ENCODE results near the gene NTRK2.

Gene NTRK2

GRCh38 chr9:84791643-84792042, 122.1 kb downstream of the NTRK2 start:
- Histone ChIP-seq H3K9me2 (ENCODE audit: low read depth, low read length) (no peaks in the 10 kb centered on the region), H3K9ac (ENCODE audit: low read length) (no peak overlapping the region), H3K4me3 (ENCODE audit: low read depth, low read length, poor library complexity, severe bottlenecking) (no peak overlapping the region), H3K36me3 (ENCODE audit: insufficient read depth, low read length) (no peaks in the 10 kb centered on the region), H3K79me2 (ENCODE audit: insufficient read depth, low read length) (no peaks in the 10 kb centered on the region), H3K9me3 (ENCODE audit: low read length) (no peaks in the 10 kb centered on the region), H3K27ac (ENCODE audit: low read depth, low read length, poor library complexity, severe bottlenecking) (no peak overlapping the region), H2AFZ (ENCODE audit: low read length) (no peak overlapping the region), H3K27me3 (ENCODE audit: insufficient read depth, low read length) (no peaks in the 10 kb centered on the region), H3F3A (ENCODE audit: insufficient read depth, low read length) (no peaks in the 10 kb centered on the region), H4K20me1 (ENCODE audit: insufficient read depth, low read length) (no peaks in the 10 kb centered on the region), H3K4me1 (ENCODE audit: insufficient read depth, low read length, severe bottlenecking) (no peaks in the 10 kb centered on the region), H3K4me2 (ENCODE audit: low read length) (no peak overlapping the region)
- TF ChIP-seq EZH2 (IDR thresholded peaks at IDR 0.05; ENCODE audit: borderline replicate concordance, low read length) (no peak), CTCF (IDR thresholded peaks at IDR 0.05; ENCODE audit: low read length) (no peak)

DNA sequence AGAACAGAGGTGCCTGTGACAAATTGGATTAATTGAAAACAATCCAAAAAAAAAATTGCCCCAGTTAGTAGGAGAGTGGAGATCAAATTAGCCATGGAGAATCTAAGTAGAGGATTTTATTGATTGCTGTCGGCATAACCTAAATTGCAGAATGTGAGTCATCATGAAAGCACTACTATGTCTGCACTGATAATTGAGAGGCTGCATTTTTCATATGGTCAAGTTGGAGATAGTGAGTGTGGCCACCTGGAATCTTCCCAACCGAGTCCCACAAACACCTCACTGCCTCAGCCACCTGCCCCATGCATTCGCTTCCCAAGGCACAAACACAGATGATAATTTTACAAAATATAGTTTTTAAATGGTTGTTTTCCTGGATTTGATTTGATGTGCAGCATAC, 123.7 kb downstream of the NTRK2 start:
- no peak overlapping the region for H2AFZ ChIP-seq (ENCODE audit: low read length)
- H4K20me1 ChIP-seq (ENCODE audit: insufficient read depth, low read length) = no peaks in the 10 kb centered on the region
- no peaks in the 10 kb centered on the region for H3K4me1 ChIP-seq (ENCODE audit: insufficient read depth, low read length, severe bottlenecking)
- no peaks in the 10 kb centered on the region for H3K79me2 ChIP-seq (ENCODE audit: insufficient read depth, low read length)
- H3K4me2 ChIP-seq (ENCODE audit: low read length) = no peak overlapping the region
- H3K27me3 ChIP-seq (ENCODE audit: insufficient read depth, low read length) = no peaks in the 10 kb centered on the region
- no peaks in the 10 kb centered on the region for H3F3A ChIP-seq (ENCODE audit: insufficient read depth, low read length)
- H3K9me2 ChIP-seq (ENCODE audit: low read depth, low read length) = no peaks in the 10 kb centered on the region
- H3K27ac ChIP-seq (ENCODE audit: low read depth, low read length, poor library complexity, severe bottlenecking) = no peak overlapping the region
- no peaks in the 10 kb centered on the region for H3K36me3 ChIP-seq (ENCODE audit: insufficient read depth, low read length)
- H3K9ac ChIP-seq (ENCODE audit: low read length) = no peak overlapping the region
- H3K4me3 ChIP-seq (ENCODE audit: low read depth, low read length, poor library complexity, severe bottlenecking) = no peak overlapping the region
- no peak for TF ChIP-seq CTCF (IDR thresholded peaks at IDR 0.05; ENCODE audit: low read length)
- TF ChIP-seq EZH2 (IDR thresholded peaks at IDR 0.05; ENCODE audit: borderline replicate concordance, low read length) = no peak
- H3K9me3 ChIP-seq (ENCODE audit: low read length) = no peaks in the 10 kb centered on the region

DNA sequence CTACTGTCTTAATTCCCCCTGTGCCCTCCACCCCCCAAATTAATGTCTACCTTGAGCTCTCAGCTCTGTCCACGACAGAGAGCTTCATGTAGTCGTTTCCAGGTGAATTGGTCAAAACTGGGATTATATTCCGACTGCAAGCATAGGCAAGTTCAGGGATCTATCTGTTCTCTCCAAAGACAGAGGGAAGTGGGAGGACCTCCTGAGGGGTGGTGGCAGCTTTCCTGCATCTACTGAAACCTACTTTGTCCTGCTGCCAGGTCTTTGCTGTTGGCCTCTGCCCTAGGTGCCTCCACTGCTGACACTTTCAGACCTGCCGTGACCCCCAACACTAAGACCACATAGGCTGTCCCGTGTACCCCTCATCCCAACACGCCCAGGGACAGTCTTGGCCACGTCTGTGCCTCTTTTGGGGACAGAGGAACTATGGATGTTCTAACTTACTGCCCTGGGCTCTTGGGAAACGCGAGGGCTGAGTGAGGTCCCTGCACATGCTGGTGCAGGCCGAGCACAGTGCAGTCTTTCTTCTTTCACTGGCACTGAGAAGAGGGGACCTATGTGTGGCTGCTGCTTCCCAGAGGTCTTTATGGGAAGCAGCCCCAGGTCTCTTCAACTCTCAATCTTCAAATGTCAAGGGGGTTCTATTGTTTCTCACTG, 125.6 kb downstream of the NTRK2 start:
- Histone ChIP-seq H3K27me3 (ENCODE audit: insufficient read depth, low read length) (no peaks in the 10 kb centered on the region), H3K9ac (ENCODE audit: low read length) (no peak overlapping the region), H3K36me3 (ENCODE audit: insufficient read depth, low read length) (no peaks in the 10 kb centered on the region), H3K9me3 (ENCODE audit: low read length) (no peaks in the 10 kb centered on the region), H3K79me2 (ENCODE audit: insufficient read depth, low read length) (no peaks in the 10 kb centered on the region), H4K20me1 (ENCODE audit: insufficient read depth, low read length) (no peaks in the 10 kb centered on the region), H2AFZ (ENCODE audit: low read length) (no peak overlapping the region), H3K4me3 (ENCODE audit: low read depth, low read length, poor library complexity, severe bottlenecking) (no peak overlapping the region), H3K4me2 (ENCODE audit: low read length) (no peak overlapping the region), H3F3A (ENCODE audit: insufficient read depth, low read length) (no peaks in the 10 kb centered on the region), H3K4me1 (ENCODE audit: insufficient read depth, low read length, severe bottlenecking) (no peaks in the 10 kb centered on the region), H3K27ac (ENCODE audit: low read depth, low read length, poor library complexity, severe bottlenecking) (no peak overlapping the region), H3K9me2 (ENCODE audit: low read depth, low read length) (no peaks in the 10 kb centered on the region)
- TF ChIP-seq EZH2 (IDR thresholded peaks at IDR 0.05; ENCODE audit: borderline replicate concordance, low read length) (no peak), CTCF (IDR thresholded peaks at IDR 0.05; ENCODE audit: low read length) (no peak)
